C4-2B (cell line): ENCODE results near the gene TAC3.
"Not testable (repeated sequence)": the region's sequence is repeated elsewhere in the genome, so short reads cannot be mapped to it uniquely, and the experiment has no call there.

Experiments used
- H3K27ac ChIP-seq: fragments of 450-650 bp; 2 replicates; pipeline ENCODE4 v1.5.1; 2017

TAC3 gene

DNA sequence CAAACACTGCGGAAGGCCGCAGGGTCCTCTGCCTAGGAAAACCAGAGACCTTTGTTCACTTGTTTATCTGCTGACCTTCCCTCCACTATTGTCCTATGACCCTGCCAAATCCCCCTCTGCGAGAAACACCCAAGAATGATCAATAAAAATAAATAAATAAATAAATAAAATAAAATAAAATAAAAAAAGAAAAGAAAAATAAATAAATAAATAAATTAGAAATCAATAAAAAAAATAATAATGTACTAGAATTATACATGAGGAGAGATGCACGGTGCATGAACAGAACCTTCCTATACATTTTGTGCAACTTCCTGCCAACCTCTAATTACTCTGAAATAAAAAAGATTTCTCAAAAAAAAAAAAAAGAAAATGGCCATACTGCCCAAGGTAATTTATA lies 51.2 kb downstream of the TAC3 start:
- not testable (repeated sequence) for H3K27ac ChIP-seq

DNA sequence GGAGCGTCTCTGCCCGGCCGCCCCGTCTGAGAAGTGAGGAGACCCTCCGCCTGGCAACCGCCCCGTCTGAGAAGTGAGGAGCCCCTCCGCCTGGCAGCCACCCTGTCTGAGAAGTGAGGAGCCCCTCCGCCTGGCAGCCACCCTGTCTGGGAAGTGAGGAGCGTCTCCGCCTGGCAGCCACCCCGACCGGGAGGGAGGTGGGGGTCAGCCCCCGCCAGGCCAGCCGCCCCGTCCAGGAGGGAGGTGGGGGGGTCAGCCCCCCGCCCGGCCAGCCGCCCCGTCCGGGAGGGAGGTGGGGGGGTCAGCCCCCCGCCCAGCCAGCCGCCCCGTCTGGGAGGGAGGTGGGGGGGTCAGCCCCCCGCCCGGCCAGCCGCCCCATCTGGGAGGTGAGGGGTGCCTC lies 52.8 kb downstream of the TAC3 start:
- not testable (repeated sequence) for H3K27ac ChIP-seq

DNA sequence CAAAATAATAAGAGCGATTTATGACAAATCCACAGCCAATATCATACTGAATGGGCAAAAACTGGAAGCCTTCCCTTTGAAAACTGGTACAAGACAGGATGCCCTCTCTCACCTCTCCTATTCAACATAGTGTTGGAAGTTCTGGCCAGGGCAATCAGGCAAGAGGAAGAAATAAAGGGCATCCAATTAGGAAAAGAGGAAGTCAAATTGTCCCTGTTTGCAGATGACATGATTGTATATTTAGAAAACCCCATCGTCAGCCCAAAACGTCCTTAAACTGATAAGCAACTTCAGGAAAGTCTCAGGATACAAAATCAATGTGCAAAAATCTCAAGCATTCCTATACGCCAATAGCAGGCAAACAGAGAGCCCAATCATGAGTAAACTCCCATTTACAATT lies 54.1 kb downstream of the TAC3 start:
- H3K27ac ChIP-seq: not testable (repeated sequence)
